ENCODE results near the gene MAB21L1. TPM values are rescaled to one million over a fixed set of nuclear protein-coding genes. Genes with fewer than 3 reads are reported as not detected.

The MAB21L1 gene
- not detected in 5 replicates for total RNA-seq (2022; extraction: Qiagen RNA extraction; ENCODE audit: low read depth)

GRCh38 chr13:35475960-35476943 lies at the start of gene MAB21L1:
Gene MAB21L1 (minus strand): TSS chr13:35476689. CDS start chr13:35476138, 551 bp downstream.

